DMS153 treated with DMSO at 0.1 percent for 48 hours (cell line): ENCODE data around the gene NEK7.
"Not testable (repeated sequence)": the region's sequence is repeated elsewhere in the genome, so short reads cannot be mapped to it uniquely, and the experiment has no call there.

Source experiments
- DNase-seq: peaks from one replicate; lab custom pipeline; 2025; ENCODE audit not compliant: unreplicated experiment; lab: John Stamatoyannopoulos, UW

Gene NEK7

GRCh38 chr1:198280080-198280479 is 123.3 kb downstream of the NEK7 start:
- no peak for DNase-seq

GRCh38 chr1:198281911-198282310 is 125.1 kb downstream of the NEK7 start:
- no peak for DNase-seq

- no peak for DNase-seq
Measured at GRCh38 chr1:198283222-198283621, 126.4 kb downstream of the NEK7 start.

GRCh38 chr1:198287916-198288315 is 131.1 kb downstream of the NEK7 start:
- no peak for DNase-seq

GRCh38 chr1:198290089-198290683 is 133.4 kb downstream of the NEK7 start:
- DNase-seq, result no peak

- DNase-seq, result no peak
Measured at GRCh38 chr1:198291036-198291435, 134.2 kb downstream of the NEK7 start.

- no peak for DNase-seq
Measured at GRCh38 chr1:198291924-198292323, 135.1 kb downstream of the NEK7 start.

GRCh38 chr1:198295225-198295624 is 138.4 kb downstream of the NEK7 start:
- no peak for DNase-seq

GRCh38 chr1:198295971-198296370 is 139.2 kb downstream of the NEK7 start:
- no peak for DNase-seq

- no peak for DNase-seq
Measured at GRCh38 chr1:198297281-198297680, 140.5 kb downstream of the NEK7 start.

GRCh38 chr1:198298640-198299039 is 141.8 kb downstream of the NEK7 start:
- DNase-seq, result no peak

- DNase-seq, result no peak
Measured at GRCh38 chr1:198300451-198300850, 143.7 kb downstream of the NEK7 start.

GRCh38 chr1:198304431-198304830 is 147.6 kb downstream of the NEK7 start:
- DNase-seq, result no peak

GRCh38 chr1:198314817-198315216 is 158.0 kb downstream of the NEK7 start:
- DNase-seq, result not testable (repeated sequence)

GRCh38 chr1:198315331-198315730 is 158.5 kb downstream of the NEK7 start:
- DNase-seq, result not testable (repeated sequence)

GRCh38 chr1:198316546-198317100 is 159.8 kb downstream of the NEK7 start:
- DNase-seq, result no peak

- no peak for DNase-seq
Measured at GRCh38 chr1:198318085-198318484, 161.3 kb downstream of the NEK7 start.

- DNase-seq, result no peak
Measured at GRCh38 chr1:198320759-198321158, 164.0 kb downstream of the NEK7 start.

- no peak for DNase-seq
Measured at GRCh38 chr1:198326232-198326631, 169.4 kb downstream of the NEK7 start.

GRCh38 chr1:198326915-198327314 is 170.1 kb downstream of the NEK7 start:
- no peak for DNase-seq

GRCh38 chr1:198328458-198329032 is 171.7 kb downstream of the NEK7 start:
- no peak for DNase-seq

GRCh38 chr1:198330982-198331615 is 174.3 kb downstream of the NEK7 start:
- DNase-seq, result no peak
